HepG2 (cell line): ENCODE results near the gene CNTNAP1. TPM values are rescaled to one million over a fixed set of nuclear protein-coding genes. Genes with fewer than 3 reads are reported as not detected.

Experiments
- CBFB ChIP-seq: sonication (generic); formaldehyde crosslinking; IDR thresholded peaks from 2 replicates; pipeline ENCODE4 v1.4.0; 2020; ENCODE audit warnings: missing genetic modification reagents
- ETV6 ChIP-seq: sonication (generic); formaldehyde crosslinking; conservative IDR thresholded peaks from 2 replicates; pipeline ENCODE4 v1.4.0; 2020; ENCODE audit warnings: missing genetic modification reagents
- GABPA ChIP-seq, 2 experiments: IDR thresholded peaks; 2 replicates each; pipeline ENCODE4 v1.6.1; 2011 to 2016; ENCODE audit warnings: low read depth in 2 of 2, low read length in 1 of 2, missing biosample characterization in 1 of 2, missing genetic modification characterization in 1 of 2
- HOXA5 ChIP-seq: sonication (generic); formaldehyde crosslinking; IDR thresholded peaks from 2 replicates; pipeline ENCODE4 v1.4.0; 2020; ENCODE audit warnings: missing genetic modification reagents
- JUN ChIP-seq: sonication (generic); formaldehyde crosslinking; IDR thresholded peaks from 2 replicates; pipeline ENCODE4 v1.4.0; 2020; ENCODE audit warnings: mild to moderate bottlenecking, missing genetic modification reagents
- MLLT10 ChIP-seq: sonication (generic); formaldehyde crosslinking; IDR thresholded peaks from 2 replicates; pipeline ENCODE4 v1.4.0; 2020; ENCODE audit warnings: missing genetic modification reagents
- MTF1 ChIP-seq: sonication (generic); formaldehyde crosslinking; IDR thresholded peaks from 2 replicates; pipeline ENCODE4 v1.5.0; 2020; ENCODE audit warnings: missing genetic modification reagents
- MXD1 ChIP-seq: sonication (generic); formaldehyde crosslinking; IDR thresholded peaks from 2 replicates; pipeline ENCODE4 v1.4.0; 2020; ENCODE audit warnings: mild to moderate bottlenecking, missing genetic modification reagents
- NFKB2 ChIP-seq: sonication (generic); formaldehyde crosslinking; IDR thresholded peaks from 2 replicates; pipeline ENCODE4 v1.4.0; 2020; ENCODE audit warnings: missing genetic modification reagents, borderline replicate concordance
- NR2F6 ChIP-seq, 2 experiments: IDR thresholded peaks; 2 replicates each; pipeline ENCODE4 v1.6.1; 2016; ENCODE audit warnings: antibody characterized with exemption in 1 of 2, mild to moderate bottlenecking in 1 of 2
- PATZ1 ChIP-seq: sonication (generic); formaldehyde crosslinking; IDR thresholded peaks from 2 replicates; pipeline ENCODE4 v1.4.0; 2020; ENCODE audit warnings: missing genetic modification reagents
- PRPF4 ChIP-seq: fragments of 200-400 bp; formaldehyde crosslinking; IDR thresholded peaks from 2 replicates; pipeline ENCODE4 v1.6.1; 2016; ENCODE audit warnings: low read length, low read depth; ENCODE audit not compliant: poor library complexity, severe bottlenecking
- RARG ChIP-seq: sonication (generic); formaldehyde crosslinking; IDR thresholded peaks from 2 replicates; pipeline ENCODE4 v1.4.0; 2020; ENCODE audit warnings: low read depth, mild to moderate bottlenecking, missing genetic modification reagents
- SATB2 ChIP-seq: sonication (generic); formaldehyde crosslinking; IDR thresholded peaks from 2 replicates; pipeline ENCODE4 v1.5.0; 2020; ENCODE audit warnings: missing genetic modification reagents
- SP1 ChIP-seq, 2 experiments: fragments of 450-650 bp in 1 of 2; sonication (generic) in 1 of 2; formaldehyde crosslinking in 1 of 2; IDR thresholded peaks; 2 replicates each; pipeline versions ENCODE4 v1.4.0 to v1.6.1; 2016 to 2020; ENCODE audit warnings: missing genetic modification reagents in 1 of 2
- TFDP1 ChIP-seq: IDR thresholded peaks from 2 replicates; pipeline ENCODE4 v1.6.1; 2016; ENCODE audit warnings: missing compliant biosample characterization, missing genetic modification reagents, borderline replicate concordance
- TOE1 ChIP-seq: sonication (generic); formaldehyde crosslinking; IDR thresholded peaks from 2 replicates; pipeline ENCODE4 v1.4.0; 2020; ENCODE audit warnings: mild to moderate bottlenecking, missing genetic modification reagents
- TOPORS ChIP-seq: sonication (generic); formaldehyde crosslinking; IDR thresholded peaks from 2 replicates; pipeline ENCODE4 v1.8.0; 2023; ENCODE audit warnings: mild to moderate bottlenecking, missing genetic modification reagents
- ZBTB7A ChIP-seq: sonication (generic); formaldehyde crosslinking; IDR thresholded peaks from 2 replicates; pipeline ENCODE4 v1.8.0; 2022; ENCODE audit warnings: mild to moderate bottlenecking, missing genetic modification reagents
- ZNF253 ChIP-seq: sonication (generic); formaldehyde crosslinking; IDR thresholded peaks from 2 replicates; pipeline ENCODE4 v1.8.0; 2022; ENCODE audit warnings: mild to moderate bottlenecking, missing genetic modification reagents, borderline replicate concordance
- ZNF296 ChIP-seq: sonication (generic); formaldehyde crosslinking; conservative IDR thresholded peaks from 2 replicates; pipeline ENCODE4 v1.5.0; 2020; ENCODE audit warnings: mild to moderate bottlenecking, missing genetic modification reagents
- ZNF317 ChIP-seq: sonication (generic); formaldehyde crosslinking; IDR thresholded peaks from 2 replicates; pipeline ENCODE4 v1.5.0; 2020; ENCODE audit warnings: mild to moderate bottlenecking, missing genetic modification reagents
- ZNF563 ChIP-seq: sonication (generic); formaldehyde crosslinking; IDR thresholded peaks from 2 replicates; pipeline ENCODE4 v1.8.0; 2022; ENCODE audit warnings: mild to moderate bottlenecking, moderate library complexity, missing genetic modification reagents
- ZNF691 ChIP-seq: sonication (generic); formaldehyde crosslinking; IDR thresholded peaks from 2 replicates; pipeline ENCODE4 v1.4.0; 2020; ENCODE audit warnings: missing genetic modification reagents, low read depth, mild to moderate bottlenecking, borderline replicate concordance
- ZNF777 ChIP-seq: sonication (generic); formaldehyde crosslinking; IDR thresholded peaks from 2 replicates; pipeline ENCODE4 v1.4.0; 2020; ENCODE audit warnings: missing genetic modification reagents
- ZSCAN20 ChIP-seq: sonication (generic); formaldehyde crosslinking; IDR thresholded peaks from 2 replicates; pipeline ENCODE4 v1.4.0; 2020; ENCODE audit warnings: missing genetic modification reagents, mild to moderate bottlenecking, borderline replicate concordance
- polyA plus RNA-seq, 8 experiments: library from polyadenylated mRNA; depleted of rRNA in 3 of 8; stranded (reverse) in 7 of 8; unstranded in 1 of 8; fragments of >200 nt; fragmentation: Illumina TruSeq in 4 of 8; extraction: Trizol in 4 of 8; gene quantifications; 2 replicates each; pipeline versions ENCODE4 v1.2.1 to v1.2.3, GENCODE V29; 2011 to 2016; ENCODE audit warnings: low read depth in 4 of 8, missing spikeins in 1 of 8, mixed read lengths in 1 of 8; ENCODE audit not compliant: insufficient read depth in 1 of 8
- total RNA-seq, 5 experiments: library from RNA; depleted of rRNA; stranded (reverse); fragments of >200 nt; fragmentation: Illumina TruSeq; extraction: Trizol; gene quantifications; 2 replicates each; pipeline ENCODE4 v1.2.3, GENCODE V29; 2016; ENCODE audit warnings: low read depth in 1 of 5

The CNTNAP1 gene
- total and polyA plus RNA-seq, 2 of the 13 experiments (the other 11 are each of a cell fraction or from before 2014, with no cell fraction given): 4.5 to 7.7 TPM

GRCh38 chr17:42673885-42674754 is 8.2 kb upstream of the CNTNAP1 start (continued):
- TF ChIP-seq PATZ1 (peak; percentile 59), MTF1 (CRISPR knock-in tag) (no peak), MLLT10 (CRISPR knock-in tag) (no peak), NR2F6 (IDR thresholded peaks at IDR 0.05) (no peak), NR2F6 (CRISPR knock-in tag; IDR thresholded peaks at IDR 0.05) (no peak), ETV6 (CRISPR knock-in tag) (no peak), RARG (CRISPR knock-in tag) (no peak), NFKB2 (CRISPR knock-in tag) (no peak), PRPF4 (no peak), MXD1 (CRISPR knock-in tag) (peak; percentile 15; the same call in 1 of the 2 replicates), SATB2 (CRISPR knock-in tag) (no peak), GABPA (IDR thresholded peaks at IDR 0.05; ENCODE audit: low read depth, low read length) (no peak), GABPA (CRISPR knock-in tag; IDR thresholded peaks at IDR 0.05; ENCODE audit: low read depth) (no peak), CBFB (0 out of 2 replicates have a peak, but pooled peaks have one; percentile 53), ZNF253 (CRISPR knock-in tag) (no peak), ZNF777 (CRISPR knock-in tag) (0 out of 2 replicates have a peak, but pooled peaks have one; percentile 27), ZNF317 (no peak), ZNF296 (no peak), TFDP1 (CRISPR knock-in tag) (no peak), ZSCAN20 (no peak), SP1 (IDR thresholded peaks at IDR 0.05) (no peak), SP1 (CRISPR knock-in tag; IDR thresholded peaks at IDR 0.05) (no peak), TOE1 (no peak), TOPORS (CRISPR knock-in tag) (no peak), ZNF691 (0 out of 2 replicates have a peak, but pooled peaks have one; percentile 62), ZBTB7A (0 out of 2 replicates have a peak, but pooled peaks have one; percentile 28), HOXA5 (CRISPR knock-in tag) (no peak), JUN (CRISPR knock-in tag) (no peak), ZNF563 (no peak)
